Activated CD4-positive, alpha-beta T cell treated with anti-CD3 and anti-CD28 coated beads, Interleukin-2, Interleukin-6, amounts not matched to agents 100 ng/mL and 50 ng/mL, durations not matched to agents 16 hours and 8 hours (primary cell): Measurements from ENCODE around the gene PCED1B.
"Not testable (repeated sequence)": the region's sequence is repeated elsewhere in the genome, so short reads cannot be mapped to it uniquely, and the experiment has no call there.

Experiments used
- DNase-seq: peaks from one replicate; pipeline ENCODE4 v3.0.0-alpha.2; 2020

Gene PCED1B

GRCh38 chr12:47214001-47214619, 134.7 kb downstream of the PCED1B start:
- DNase-seq = no peak

- no peak for DNase-seq
Observed at GRCh38 chr12:47214771-47215170, 135.3 kb downstream of the PCED1B start.

- peak; percentile 92 for DNase-seq
Observed at GRCh38 chr12:47216150-47216677, 136.8 kb downstream of the PCED1B start.

- not testable (repeated sequence) for DNase-seq
Observed at GRCh38 chr12:47217595-47217869, 138.1 kb downstream of the PCED1B start.

- DNase-seq = peak; percentile 60
Observed at GRCh38 chr12:47218191-47218654, 138.8 kb downstream of the PCED1B start.

- no peak for DNase-seq
Observed at GRCh38 chr12:47219243-47219642, 139.8 kb downstream of the PCED1B start.

- no peak for DNase-seq
Observed at GRCh38 chr12:47221256-47222023, 142.0 kb downstream of the PCED1B start.

- DNase-seq = no peak
Observed at GRCh38 chr12:47222520-47223030, 143.2 kb downstream of the PCED1B start.

GRCh38 chr12:47223031-47223847, 143.8 kb downstream of the PCED1B start:
- no peak for DNase-seq

- no peak for DNase-seq
Observed at GRCh38 chr12:47223848-47224213, 144.4 kb downstream of the PCED1B start.

GRCh38 chr12:47224563-47225133, 145.2 kb downstream of the PCED1B start:
- DNase-seq = no peak

GRCh38 chr12:47225356-47225755, 145.9 kb downstream of the PCED1B start:
- DNase-seq = no peak

- no peak for DNase-seq
Observed at GRCh38 chr12:47226199-47226598, 146.8 kb downstream of the PCED1B start.

- DNase-seq = no peak
Observed at GRCh38 chr12:47228802-47229201, 149.4 kb downstream of the PCED1B start.

GRCh38 chr12:47231456-47231855, 152.0 kb downstream of the PCED1B start:
- DNase-seq = no peak

- DNase-seq = no peak
Observed at GRCh38 chr12:47234576-47235141, 155.2 kb downstream of the PCED1B start.

GRCh38 chr12:47235258-47236040, 156.0 kb downstream of the PCED1B start:
- DNase-seq = no peak

- no peak for DNase-seq
Observed at GRCh38 chr12:47236109-47236714, 156.8 kb downstream of the PCED1B start.

- no peak for DNase-seq
Observed at GRCh38 chr12:47237751-47238211, 158.4 kb downstream of the PCED1B start.

- DNase-seq = no peak
Observed at GRCh38 chr12:47238669-47239114, 159.3 kb downstream of the PCED1B start.

GRCh38 chr12:47242426-47242825, 163.0 kb downstream of the PCED1B start:
- no peak for DNase-seq
